ENCODE results near the gene ATP2B3. TPM values are rescaled to one million over a fixed set of nuclear protein-coding genes. Genes with fewer than 3 reads are reported as not detected.
"Not testable (repeated sequence)": the region's sequence is repeated elsewhere in the genome, so short reads cannot be mapped to it uniquely, and the experiment has no call there.

Gene ATP2B3
- total and polyA plus RNA-seq, 4 donors: 11.8 to 20.1 (median 16.6) TPM

DNA sequence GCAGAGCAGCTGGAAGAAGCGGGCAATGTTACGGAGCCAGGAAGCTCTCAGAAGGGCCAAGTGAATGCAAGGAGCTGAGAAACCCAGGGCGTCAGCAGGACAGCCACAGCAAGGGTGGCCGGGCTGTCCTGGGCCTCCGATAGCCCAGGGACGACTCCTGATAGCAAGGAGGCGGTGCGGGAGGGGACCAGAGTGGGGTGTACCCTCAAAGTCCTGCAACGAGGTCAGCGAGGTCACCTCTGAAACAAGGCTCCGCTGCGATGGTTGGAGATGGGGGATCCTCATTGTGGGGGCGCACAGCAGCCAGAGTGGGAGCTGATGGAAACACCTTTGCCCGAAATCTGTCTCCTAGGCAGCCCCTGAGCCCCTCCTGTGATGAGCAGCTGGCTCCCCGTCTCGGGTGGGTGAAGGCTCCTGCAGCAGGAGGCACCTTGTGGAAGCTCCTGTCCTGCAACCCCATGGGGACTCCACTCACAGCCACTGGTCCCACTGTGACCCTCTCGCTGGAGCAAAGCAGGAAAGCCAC lies 85.8 kb downstream of the ATP2B3 start:
- WGBS (ENCODE audit: insufficient coverage): 83% methylated on average over 17 of the region's 17 CpGs
- no peaks in the 10 kb centered on the region for H3K9me3 ChIP-seq (ENCODE audit: control insufficient read depth, insufficient read depth, low read length)
- peaks cover 4% of the 10 kb centered on the region for H3K36me3 ChIP-seq (ENCODE audit: control insufficient read depth, insufficient read depth, low read length)
- no peaks in the 10 kb centered on the region for H3K27me3 ChIP-seq (ENCODE audit: control insufficient read depth, insufficient read depth, low read length)
- no peak for DNase-seq (ENCODE audit: low read depth in 4 of 6, low spot score in 6 of 6)
- no peak overlapping the region for H3K27ac ChIP-seq (ENCODE audit: low read depth, low read length)
- peaks cover 17% of the 10 kb centered on the region for H3K4me1 ChIP-seq (ENCODE audit: control insufficient read depth, insufficient read depth, low read length)
- H3K4me3 ChIP-seq (ENCODE audit: low read depth, low read length): no peak overlapping the region

DNA sequence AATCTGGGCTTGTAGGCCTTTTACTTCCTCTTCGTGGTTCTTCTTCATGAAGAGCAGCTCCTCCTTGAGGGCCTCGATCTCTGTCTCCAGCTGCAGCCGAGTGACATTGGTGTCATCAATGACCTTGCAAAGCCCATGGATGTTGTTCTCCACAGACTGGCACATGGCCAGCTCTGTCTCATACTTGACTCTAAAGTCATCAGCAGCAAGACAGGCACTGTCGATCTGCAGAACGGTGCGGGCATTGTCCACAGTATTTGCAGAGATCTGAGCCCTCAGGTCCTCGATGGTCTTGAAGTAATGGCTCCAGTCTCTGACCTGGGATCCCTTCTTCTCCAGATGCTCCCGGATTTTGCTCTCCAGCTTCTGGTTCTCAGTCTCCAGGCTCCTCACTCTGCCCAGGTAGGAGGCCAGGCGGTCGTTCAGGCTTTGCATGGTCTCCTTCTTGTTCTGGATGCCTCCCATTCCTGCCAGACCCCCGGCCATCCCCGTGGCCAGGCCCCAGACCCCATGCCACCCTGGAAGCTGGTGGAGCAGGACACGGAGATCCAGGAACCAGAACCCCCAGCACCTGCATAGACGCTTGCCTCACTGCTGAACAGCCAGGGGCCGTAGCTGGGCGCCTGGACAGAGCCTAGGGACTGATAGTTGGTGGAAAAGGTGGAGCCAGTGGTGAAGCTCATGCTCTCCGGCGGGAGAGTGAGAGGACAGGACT lies 87.4 kb downstream of the ATP2B3 start:
- H3K9me3 ChIP-seq (ENCODE audit: control insufficient read depth, insufficient read depth, low read length); H3K27ac ChIP-seq (ENCODE audit: low read depth, low read length); DNase-seq (ENCODE audit: low read depth in 4 of 6, low spot score in 6 of 6); H3K27me3 ChIP-seq (ENCODE audit: control insufficient read depth, insufficient read depth, low read length); H3K4me3 ChIP-seq (ENCODE audit: low read depth, low read length); H3K36me3 ChIP-seq (ENCODE audit: control insufficient read depth, insufficient read depth, low read length): not testable (repeated sequence)
- 78% methylated on average over 16 of the region's 18 CpGs for WGBS (ENCODE audit: insufficient coverage)
- peaks cover 25% of the 10 kb centered on the region for H3K4me1 ChIP-seq (ENCODE audit: control insufficient read depth, insufficient read depth, low read length)

DNA sequence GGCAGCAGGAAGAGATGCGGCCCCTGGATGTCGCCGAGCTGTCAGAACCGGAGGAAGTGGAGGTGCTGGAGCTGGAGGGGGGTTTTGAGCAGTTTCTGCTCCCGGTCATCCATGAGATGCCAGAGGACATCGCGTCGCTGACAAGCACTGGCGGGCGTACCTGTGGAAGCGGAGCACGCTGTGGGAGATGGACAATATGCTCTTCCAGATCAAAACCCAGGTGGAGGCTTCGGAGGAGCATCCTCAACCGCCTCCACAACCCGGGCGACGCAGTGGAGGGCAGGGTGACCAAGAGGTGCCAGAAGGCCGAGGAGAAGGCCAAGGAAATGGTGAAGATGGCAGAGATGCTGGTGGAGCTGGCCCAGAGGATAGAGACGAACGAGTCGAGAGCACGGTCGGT lies 89.1 kb downstream of the ATP2B3 start:
- Histone ChIP-seq H3K27ac (ENCODE audit: low read depth, low read length) (no peak overlapping the region), H3K4me3 (ENCODE audit: low read depth, low read length) (no peak overlapping the region), H3K27me3 (ENCODE audit: control insufficient read depth, insufficient read depth, low read length) (no peaks in the 10 kb centered on the region), H3K4me1 (ENCODE audit: control insufficient read depth, insufficient read depth, low read length) (peaks cover 22% of the 10 kb centered on the region), H3K9me3 (ENCODE audit: control insufficient read depth, insufficient read depth, low read length) (no peaks in the 10 kb centered on the region), H3K36me3 (ENCODE audit: control insufficient read depth, insufficient read depth, low read length) (no peaks in the 10 kb centered on the region)
- no peak for DNase-seq (ENCODE audit: low read depth in 4 of 6, low spot score in 6 of 6)
- WGBS (ENCODE audit: insufficient coverage): 79% methylated on average over 20 of the region's 23 CpGs

DNA sequence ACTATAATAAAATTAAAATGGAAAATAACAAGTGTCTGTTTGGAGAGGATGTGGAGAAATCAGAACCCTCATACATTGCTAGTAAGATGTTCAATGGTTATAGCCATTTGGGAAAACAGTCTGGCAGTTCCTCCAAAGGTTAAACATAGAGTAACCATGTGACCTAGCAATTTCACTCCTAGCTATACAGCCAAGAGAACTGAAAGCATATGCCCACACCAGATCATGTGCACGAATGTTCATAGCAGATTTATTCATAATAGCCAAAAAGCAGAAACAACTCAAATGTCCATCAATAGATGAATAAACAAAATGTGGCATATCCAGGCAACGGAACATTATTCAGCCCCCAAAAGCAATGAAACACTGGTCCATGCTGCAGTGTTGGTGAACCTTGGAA lies 90.9 kb downstream of the ATP2B3 start:
- H3K4me3 ChIP-seq (ENCODE audit: low read depth, low read length): no peak overlapping the region
- no peaks in the 10 kb centered on the region for H3K27me3 ChIP-seq (ENCODE audit: control insufficient read depth, insufficient read depth, low read length)
- peaks cover 19% of the 10 kb centered on the region for H3K4me1 ChIP-seq (ENCODE audit: control insufficient read depth, insufficient read depth, low read length)
- no peak for DNase-seq (ENCODE audit: low read depth in 4 of 6, low spot score in 6 of 6)
- no peak overlapping the region for H3K27ac ChIP-seq (ENCODE audit: low read depth, low read length)
- 100% methylated on average over 1 of the region's 2 CpGs for WGBS (ENCODE audit: insufficient coverage)
- H3K9me3 ChIP-seq (ENCODE audit: control insufficient read depth, insufficient read depth, low read length): no peaks in the 10 kb centered on the region
- H3K36me3 ChIP-seq (ENCODE audit: control insufficient read depth, insufficient read depth, low read length): no peaks in the 10 kb centered on the region

DNA sequence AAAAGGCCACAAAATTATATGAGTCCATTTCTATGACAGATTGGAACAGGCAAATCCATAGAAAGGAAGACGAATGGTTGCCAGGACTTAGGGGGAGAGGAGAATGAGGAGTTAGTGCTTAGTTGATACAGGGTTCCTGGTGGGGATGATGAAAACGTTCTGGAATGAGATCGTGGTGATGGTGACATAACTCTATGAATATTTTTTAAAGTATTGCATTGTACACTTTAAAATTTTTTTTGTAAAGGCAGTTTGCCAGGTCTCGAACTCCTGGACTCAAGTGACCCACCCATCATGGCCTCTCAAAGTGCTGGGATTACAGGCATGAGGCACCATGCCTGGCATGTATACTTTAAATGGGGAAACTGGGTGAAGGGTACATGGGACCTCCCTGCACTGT lies 91.4 kb downstream of the ATP2B3 start:
- Histone ChIP-seq H3K27me3 (ENCODE audit: control insufficient read depth, insufficient read depth, low read length) (no peaks in the 10 kb centered on the region), H3K27ac (ENCODE audit: low read depth, low read length) (no peak overlapping the region), H3K9me3 (ENCODE audit: control insufficient read depth, insufficient read depth, low read length) (no peaks in the 10 kb centered on the region), H3K36me3 (ENCODE audit: control insufficient read depth, insufficient read depth, low read length) (no peaks in the 10 kb centered on the region), H3K4me3 (ENCODE audit: low read depth, low read length) (no peak overlapping the region), H3K4me1 (ENCODE audit: control insufficient read depth, insufficient read depth, low read length) (peaks cover 19% of the 10 kb centered on the region)
- DNase-seq (ENCODE audit: low read depth in 4 of 6, low spot score in 6 of 6): no peak
- WGBS (ENCODE audit: insufficient coverage): 60% methylated on average over 1 of the region's 4 CpGs

DNA sequence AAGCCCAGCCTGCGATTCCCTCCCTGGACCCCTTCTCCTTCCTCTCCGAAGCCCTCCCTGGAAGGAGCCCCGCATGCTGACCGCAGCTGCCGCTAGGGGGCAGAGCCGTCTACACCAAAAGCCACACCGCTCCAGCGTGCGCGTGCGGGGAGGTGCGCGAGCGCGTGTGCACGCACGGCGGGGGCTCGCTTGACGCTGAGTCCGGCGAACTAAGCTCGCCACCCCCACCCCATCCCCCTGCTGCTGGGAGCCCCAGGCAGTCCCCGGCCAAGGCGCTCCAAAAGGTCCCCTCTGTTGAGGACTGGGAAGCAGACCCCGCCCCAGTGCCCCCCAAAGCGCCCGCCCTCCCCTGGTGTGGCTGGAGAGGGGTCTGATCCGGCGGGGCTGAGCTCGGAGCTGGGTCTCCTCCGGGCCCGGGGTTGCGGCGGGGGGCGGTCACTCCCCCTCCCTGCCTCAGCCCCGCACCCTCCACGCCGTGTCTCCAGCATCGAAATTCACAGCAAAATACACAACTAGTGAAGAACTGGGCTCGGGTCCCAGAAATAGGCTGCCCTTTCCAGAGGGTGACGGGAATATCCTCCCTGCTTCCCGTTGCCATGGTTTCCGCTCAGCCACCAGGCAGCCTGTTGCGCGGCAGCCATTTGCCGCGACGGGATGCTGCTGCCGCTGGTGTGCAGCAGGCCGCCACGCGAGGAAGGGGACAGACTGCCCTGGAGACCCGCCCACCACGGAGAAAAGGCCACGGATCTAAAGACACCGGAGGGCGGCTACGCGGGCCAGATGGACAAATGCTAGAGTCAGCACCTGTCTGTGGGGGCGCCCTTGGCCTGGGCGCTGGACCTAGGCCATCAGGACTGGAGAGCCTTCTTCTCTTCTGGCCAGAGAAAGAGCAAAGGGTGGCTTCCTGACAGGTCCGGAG lies 92.7 kb downstream of the ATP2B3 start:
- WGBS (ENCODE audit: insufficient coverage): 19% methylated on average over 61 of the region's 63 CpGs
- H3K27me3 ChIP-seq (ENCODE audit: control insufficient read depth, insufficient read depth, low read length): no peaks in the 10 kb centered on the region
- H3K27ac ChIP-seq (ENCODE audit: low read depth, low read length): peak overlapping the region; percentile 61
- H3K4me3 ChIP-seq (ENCODE audit: low read depth, low read length): peak overlapping the region; percentile 41
- no peaks in the 10 kb centered on the region for H3K9me3 ChIP-seq (ENCODE audit: control insufficient read depth, insufficient read depth, low read length)
- peak in 5 of 6 donors; percentile 59 to 94 (median 76) for DNase-seq (ENCODE audit: low read depth in 4 of 6, low spot score in 6 of 6)
- H3K4me1 ChIP-seq (ENCODE audit: control insufficient read depth, insufficient read depth, low read length): peaks cover 19% of the 10 kb centered on the region
- no peaks in the 10 kb centered on the region for H3K36me3 ChIP-seq (ENCODE audit: control insufficient read depth, insufficient read depth, low read length)

DNA sequence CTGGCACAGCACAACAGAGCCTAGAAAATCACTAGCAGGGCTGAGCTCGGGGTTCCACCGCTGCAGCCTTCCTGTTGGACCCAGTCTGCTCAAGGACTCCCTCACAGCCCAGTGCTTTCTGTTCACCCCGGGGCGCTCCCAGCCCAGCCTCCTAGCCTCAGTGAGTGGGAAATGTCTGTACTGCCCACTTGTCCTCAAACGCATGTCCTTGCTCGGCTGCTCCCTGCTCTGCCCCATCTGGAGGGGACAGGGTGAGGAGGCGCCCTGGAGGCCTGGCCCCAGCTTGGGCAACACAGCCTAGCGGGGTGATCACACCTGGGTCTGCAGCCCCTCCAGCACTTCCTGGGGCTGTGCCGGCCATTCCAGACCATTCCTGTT lies 93.4 kb downstream of the ATP2B3 start:
- Histone ChIP-seq H3K27me3 (ENCODE audit: control insufficient read depth, insufficient read depth, low read length) (no peaks in the 10 kb centered on the region), H3K36me3 (ENCODE audit: control insufficient read depth, insufficient read depth, low read length) (no peaks in the 10 kb centered on the region), H3K4me3 (ENCODE audit: low read depth, low read length) (peak overlapping the region; percentile 41), H3K27ac (ENCODE audit: low read depth, low read length) (peak overlapping the region; percentile 61), H3K4me1 (ENCODE audit: control insufficient read depth, insufficient read depth, low read length) (peaks cover 19% of the 10 kb centered on the region), H3K9me3 (ENCODE audit: control insufficient read depth, insufficient read depth, low read length) (no peaks in the 10 kb centered on the region)
- WGBS (ENCODE audit: insufficient coverage): 61% methylated on average over 9 of the region's 9 CpGs
- DNase-seq (ENCODE audit: low read depth in 4 of 6, low spot score in 6 of 6): no peak

DNA sequence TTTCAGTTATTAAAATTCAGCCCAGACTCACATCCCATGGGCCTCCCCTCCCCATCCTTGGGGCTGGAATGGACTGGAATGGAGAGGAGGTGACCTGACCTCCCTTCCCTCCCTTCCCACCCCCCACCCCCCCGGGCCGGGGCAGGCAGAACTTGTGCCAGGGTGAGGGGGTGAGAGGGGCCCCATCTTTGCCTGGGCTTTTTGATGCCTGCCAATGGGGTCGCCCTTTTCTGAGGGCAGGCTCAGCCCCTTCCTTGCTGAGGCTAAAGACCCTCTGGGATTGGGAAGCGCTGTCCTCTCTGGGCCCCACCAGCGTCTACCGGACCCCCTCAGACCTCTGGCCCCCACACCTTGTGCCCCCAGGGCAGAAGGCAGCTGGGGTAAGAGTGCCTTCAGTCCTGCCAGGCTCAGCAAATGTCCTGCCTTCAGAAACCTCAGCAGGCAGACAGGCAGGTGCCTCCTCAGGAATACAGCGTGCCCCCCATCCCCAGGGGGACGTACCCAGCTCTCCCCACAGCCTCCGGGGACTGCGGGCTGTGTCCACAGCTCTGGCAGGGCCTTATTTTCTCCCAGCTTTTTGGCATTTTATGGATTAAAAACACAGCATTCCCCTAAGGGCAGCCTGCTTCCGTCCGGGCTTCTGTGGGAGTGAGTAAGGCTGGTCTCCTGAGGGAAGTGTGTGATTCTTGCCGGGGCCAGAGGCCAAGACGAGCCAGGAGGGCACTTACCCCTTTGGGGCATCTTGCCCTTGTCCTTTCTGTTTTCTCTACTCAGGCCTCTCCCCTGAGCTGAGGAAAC lies 94.1 kb downstream of the ATP2B3 start:
- no peak for DNase-seq (ENCODE audit: low read depth in 4 of 6, low spot score in 6 of 6)
- H3K4me3 ChIP-seq (ENCODE audit: low read depth, low read length): no peak overlapping the region
- no peaks in the 10 kb centered on the region for H3K27me3 ChIP-seq (ENCODE audit: control insufficient read depth, insufficient read depth, low read length)
- H3K27ac ChIP-seq (ENCODE audit: low read depth, low read length): no peak overlapping the region
- no peaks in the 10 kb centered on the region for H3K9me3 ChIP-seq (ENCODE audit: control insufficient read depth, insufficient read depth, low read length)
- H3K4me1 ChIP-seq (ENCODE audit: control insufficient read depth, insufficient read depth, low read length): peaks cover 19% of the 10 kb centered on the region
- WGBS (ENCODE audit: insufficient coverage): 74% methylated on average over 7 of the region's 14 CpGs
- H3K36me3 ChIP-seq (ENCODE audit: control insufficient read depth, insufficient read depth, low read length): no peaks in the 10 kb centered on the region

DNA sequence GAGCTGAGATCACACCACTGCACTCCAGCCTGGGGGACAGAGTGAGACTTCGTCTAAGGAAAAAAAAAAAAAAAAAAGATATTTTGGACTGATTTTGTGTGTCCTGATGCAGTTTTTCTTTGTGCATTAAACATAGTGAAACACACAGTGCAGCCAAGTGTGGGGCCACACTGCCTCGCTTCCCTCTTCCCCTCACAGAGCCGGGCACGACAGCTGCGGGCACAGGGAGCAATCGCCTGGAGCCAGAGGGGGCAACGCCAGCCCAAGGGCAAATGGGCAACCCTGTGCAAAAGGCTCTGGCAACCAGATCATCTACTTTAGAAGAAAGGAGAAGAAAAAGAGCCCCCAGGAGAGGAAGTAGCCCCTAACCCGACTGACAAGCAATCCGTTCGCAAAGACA lies 95.0 kb downstream of the ATP2B3 start:
- Histone ChIP-seq H3K36me3 (ENCODE audit: control insufficient read depth, insufficient read depth, low read length) (no peaks in the 10 kb centered on the region), H3K27me3 (ENCODE audit: control insufficient read depth, insufficient read depth, low read length) (no peaks in the 10 kb centered on the region), H3K27ac (ENCODE audit: low read depth, low read length) (no peak overlapping the region), H3K4me1 (ENCODE audit: control insufficient read depth, insufficient read depth, low read length) (peaks cover 19% of the 10 kb centered on the region), H3K4me3 (ENCODE audit: low read depth, low read length) (no peak overlapping the region), H3K9me3 (ENCODE audit: control insufficient read depth, insufficient read depth, low read length) (no peaks in the 10 kb centered on the region)
- no peak for DNase-seq (ENCODE audit: low read depth in 4 of 6, low spot score in 6 of 6)
- 85% methylated on average over 3 of the region's 10 CpGs for WGBS (ENCODE audit: insufficient coverage)
